Hepatocyte (in vitro differentiated cells): ENCODE measurements around the gene DPAGT1. TPM values are rescaled to one million over a fixed set of nuclear protein-coding genes. Genes with fewer than 3 reads are reported as not detected.

Source experiments
- DNase-seq: peaks from one replicate; pipeline ENCODE4 v3.0.0-alpha.2; 2016; ENCODE audit warnings: low spot score
- H2AFZ ChIP-seq: fragments of 200-600 bp; sonication (generic); 2 replicates; pipeline ENCODE4 v1.6.0; 2016; ENCODE audit warnings: antibody characterized with exemption, mild to moderate bottlenecking
- H3K27ac ChIP-seq: fragments of 200-600 bp; sonication (generic); 2 replicates; pipeline ENCODE4 v1.5.1; 2016; ENCODE audit warnings: mild to moderate bottlenecking
- H3K27me3 ChIP-seq: fragments of 200-600 bp; sonication (generic); 2 replicates; pipeline ENCODE4 v1.6.1; 2016
- H3K36me3 ChIP-seq: fragments of 200-600 bp; sonication (generic); replicated peaks from 2 replicates; pipeline ENCODE4 v1.5.1; 2016; ENCODE audit warnings: low read depth; ENCODE audit not compliant: insufficient read depth
- H3K4me1 ChIP-seq: fragments of 200-600 bp; sonication (generic); 2 replicates; pipeline ENCODE4 v1.5.1; 2016; ENCODE audit warnings: mild to moderate bottlenecking, moderate library complexity; ENCODE audit not compliant: insufficient read depth
- H3K4me2 ChIP-seq: fragments of 200-600 bp; sonication (generic); 2 replicates; pipeline ENCODE4 v1.6.0; 2016
- H3K4me3 ChIP-seq: fragments of 200-600 bp; sonication (generic); 2 replicates; pipeline ENCODE4 v1.5.1; 2016; ENCODE audit warnings: mild to moderate bottlenecking
- H3K79me2 ChIP-seq: fragments of 200-600 bp; sonication (generic); 2 replicates; pipeline ENCODE4 v1.6.0; 2017; ENCODE audit warnings: mild to moderate bottlenecking
- H3K9me2 ChIP-seq: fragments of 200-600 bp; sonication (generic); replicated peaks from 2 replicates; pipeline ENCODE4 v1.6.0; 2017; ENCODE audit warnings: mild to moderate bottlenecking; ENCODE audit not compliant: insufficient read depth
- H3K9me3 ChIP-seq: fragments of 200-600 bp; sonication (generic); 2 replicates; pipeline ENCODE4 v1.5.1; 2016; ENCODE audit warnings: low read depth, mild to moderate bottlenecking
- H4K20me1 ChIP-seq: fragments of 200-600 bp; sonication (generic); 2 replicates; pipeline ENCODE4 v1.6.0; 2016; ENCODE audit warnings: mild to moderate bottlenecking; ENCODE audit not compliant: insufficient read depth, poor library complexity, severe bottlenecking
- CTCF ChIP-seq: fragments of 200-600 bp; sonication (generic); IDR thresholded peaks from 2 replicates; pipeline ENCODE4 v1.5.1; 2016; ENCODE audit warnings: antibody characterized with exemption, mild to moderate bottlenecking; ENCODE audit not compliant: poor library complexity
- EZH2 ChIP-seq: fragments of 200-600 bp; sonication (generic); IDR thresholded peaks from 2 replicates; pipeline ENCODE4 v1.6.1; 2016; ENCODE audit warnings: antibody characterized with exemption, mild to moderate bottlenecking, borderline replicate concordance
- EZH2phosphoT487 ChIP-seq: fragments of 200-600 bp; sonication (generic); IDR thresholded peaks from one replicate; pipeline ENCODE4 v1.6.1; 2018; ENCODE audit warnings: antibody characterized with exemption, mild to moderate bottlenecking, low read depth, moderate library complexity; ENCODE audit not compliant: unreplicated experiment, severe bottlenecking
- WGBS: methylation state at CpG from one replicate; pipeline ENCODE4 v1.1.6; 2016; ENCODE audit warnings: low lambda C conversion rate; ENCODE audit errors: missing lambda C conversion rate; 5-methylcytosine and 5-hydroxymethylcytosine counted together
- polyA plus RNA-seq: library from polyadenylated mRNA; unstranded; fragments of >200 nt; fragmentation: Nextera tagmentation; extraction: Ambion mirVana; gene quantifications from 2 replicates; pipeline ENCODE4 v1.2.1, GENCODE V29; 2016
- total RNA-seq: library from RNA; depleted of rRNA; stranded (reverse); fragments of >200 nt; gene quantifications from 2 replicates; pipeline ENCODE4 v1.2.3, GENCODE V29; 2014

DPAGT1 gene
- total and polyA plus RNA-seq, 2 experiments from 2014 or later = 27.5 to 76.2 TPM

- peak overlapping the region; percentile 31 for H3K4me3 ChIP-seq
- peak overlapping the region; percentile 96 for H3K27ac ChIP-seq
- peaks cover 44% of the 10 kb centered on the region for H3K79me2 ChIP-seq
- peaks cover 6% of the 10 kb centered on the region for H4K20me1 ChIP-seq
- H3K36me3 ChIP-seq = no peaks in the 10 kb centered on the region
- peak; percentile 99 for DNase-seq
- peaks cover 17% of the 10 kb centered on the region for H3K4me1 ChIP-seq
- H3K9me3 ChIP-seq = no peaks in the 10 kb centered on the region
- WGBS = 1% methylated on average over 79 of the region's 79 CpGs
- no peaks in the 10 kb centered on the region for H3K27me3 ChIP-seq
- H3K9me2 ChIP-seq = no peaks in the 10 kb centered on the region
- peak overlapping the region; percentile 73 for H2AFZ ChIP-seq
- peak overlapping the region; percentile 84 for H3K4me2 ChIP-seq
- TF ChIP-seq CTCF = peak; percentile 4
- TF ChIP-seq EZH2 = no peak
Measured at GRCh38 chr11:119095066-119095880, 6.4 kb downstream of the DPAGT1 start.

GRCh38 chr11:119094816-119095065, 6.9 kb downstream of the DPAGT1 start:
- H3K36me3 ChIP-seq = no peaks in the 10 kb centered on the region

GRCh38 chr11:119093942-119094815, 7.5 kb downstream of the DPAGT1 start:
- no peaks in the 10 kb centered on the region for H3K27me3 ChIP-seq
- peak overlapping the region; percentile 31 for H3K4me3 ChIP-seq
- no peak for TF ChIP-seq EZH2phosphoT487
- no peak for TF ChIP-seq CTCF
- TF ChIP-seq EZH2 = no peak
- H3K9me2 ChIP-seq = no peaks in the 10 kb centered on the region
- peaks cover 39% of the 10 kb centered on the region for H3K79me2 ChIP-seq
- peak overlapping the region; percentile 73 for H2AFZ ChIP-seq
- peaks cover 6% of the 10 kb centered on the region for H4K20me1 ChIP-seq
- peaks cover 17% of the 10 kb centered on the region for H3K4me1 ChIP-seq
- peak overlapping the region; percentile 84 for H3K4me2 ChIP-seq
- WGBS = 1% methylated on average over 61 of the region's 81 CpGs
- peak overlapping the region; percentile 96 for H3K27ac ChIP-seq
- H3K36me3 ChIP-seq = no peaks in the 10 kb centered on the region
- DNase-seq = peak; percentile 62
- no peaks in the 10 kb centered on the region for H3K9me3 ChIP-seq

More at GRCh38 chr11:119094816-119095065, 6.9 kb downstream of the DPAGT1 start:
- Histone ChIP-seq H2AFZ (peak overlapping the region; percentile 73), H3K27ac (peak overlapping the region; percentile 96), H3K4me1 (peaks cover 17% of the 10 kb centered on the region), H3K9me2 (no peaks in the 10 kb centered on the region), H3K4me3 (peak overlapping the region; percentile 31), H3K79me2 (peaks cover 40% of the 10 kb centered on the region), H3K27me3 (no peaks in the 10 kb centered on the region), H3K4me2 (peak overlapping the region; percentile 84), H4K20me1 (peaks cover 6% of the 10 kb centered on the region), H3K9me3 (no peaks in the 10 kb centered on the region)
- DNase-seq = peak; percentile 93
- TF ChIP-seq CTCF (peak; percentile 68), EZH2phosphoT487 (no peak)
- WGBS = 0% methylated on average over 13 of the region's 19 CpGs
